ENCODE data around the gene SYCE1.
A peak's percentile ranks its signal among the peaks of the same experiment; 100 is the strongest.
"Not testable (repeated sequence)": the region's sequence is repeated elsewhere in the genome, so short reads cannot be mapped to it uniquely, and the experiment has no call there.

Gene SYCE1, protein sequence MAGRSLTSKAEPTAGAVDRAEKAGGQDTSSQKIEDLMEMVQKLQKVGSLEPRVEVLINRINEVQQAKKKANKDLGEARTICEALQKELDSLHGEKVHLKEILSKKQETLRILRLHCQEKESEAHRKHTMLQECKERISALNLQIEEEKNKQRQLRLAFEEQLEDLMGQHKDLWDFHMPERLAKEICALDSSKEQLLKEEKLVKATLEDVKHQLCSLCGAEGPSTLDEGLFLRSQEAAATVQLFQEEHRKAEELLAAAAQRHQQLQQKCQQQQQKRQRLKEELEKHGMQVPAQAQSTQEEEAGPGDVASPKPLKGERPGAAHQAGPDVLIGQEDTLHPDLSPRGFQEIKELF

DNA sequence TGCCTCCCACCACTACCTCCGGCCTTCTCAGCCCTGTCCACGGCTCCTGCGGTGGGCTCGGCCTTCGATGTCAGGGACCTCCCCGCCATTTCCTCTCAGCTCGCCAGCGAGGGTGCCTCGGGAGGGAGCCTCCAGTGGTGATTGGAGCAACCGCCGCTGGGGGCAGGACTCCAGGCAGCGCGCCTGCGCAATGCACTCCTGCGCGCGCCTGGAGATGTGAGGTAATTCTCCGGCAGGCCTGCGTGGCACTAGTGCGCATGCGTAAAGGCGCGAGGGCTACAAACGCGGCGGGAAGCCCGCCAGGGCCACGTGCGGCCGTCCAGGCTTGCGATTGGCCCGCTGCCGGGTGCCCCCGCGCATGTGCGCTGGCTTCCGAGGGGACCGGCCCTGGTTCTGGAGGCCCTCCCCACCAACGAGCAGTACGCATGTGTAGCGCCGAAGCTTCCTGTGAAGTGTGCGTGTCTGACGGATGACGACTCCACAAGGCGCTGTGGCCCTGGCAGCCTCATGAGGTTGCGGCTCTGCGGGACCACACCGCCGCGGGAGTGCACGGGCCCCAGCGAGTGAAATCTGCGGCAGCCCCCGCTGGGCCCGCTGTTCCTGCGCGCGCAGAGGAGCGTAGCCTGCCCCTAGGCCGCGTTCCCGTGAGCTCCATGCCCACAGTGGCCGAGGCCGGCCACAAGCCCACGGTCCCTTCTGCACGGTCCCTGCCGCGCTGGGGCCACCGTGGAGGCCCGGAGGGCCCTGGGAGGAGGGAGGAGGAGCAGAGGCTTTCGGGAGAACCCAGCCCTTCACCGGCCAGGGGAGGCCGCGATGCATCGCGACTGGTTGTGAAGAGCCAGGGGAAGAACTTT lies at the start of gene SYCE1:
TSS of gene SYCE1 (minus strand) at position 143 of the 854 bp plus-strand sequence. CDS start at position 89, 54 bp downstream.
- no peak for DNase-seq (ENCODE audit: low read depth)
- H3K4me3 ChIP-seq (ENCODE audit: low read depth, low read length): no peak within 1 kb of the TSS
- TF ChIP-seq, protein P1, sequence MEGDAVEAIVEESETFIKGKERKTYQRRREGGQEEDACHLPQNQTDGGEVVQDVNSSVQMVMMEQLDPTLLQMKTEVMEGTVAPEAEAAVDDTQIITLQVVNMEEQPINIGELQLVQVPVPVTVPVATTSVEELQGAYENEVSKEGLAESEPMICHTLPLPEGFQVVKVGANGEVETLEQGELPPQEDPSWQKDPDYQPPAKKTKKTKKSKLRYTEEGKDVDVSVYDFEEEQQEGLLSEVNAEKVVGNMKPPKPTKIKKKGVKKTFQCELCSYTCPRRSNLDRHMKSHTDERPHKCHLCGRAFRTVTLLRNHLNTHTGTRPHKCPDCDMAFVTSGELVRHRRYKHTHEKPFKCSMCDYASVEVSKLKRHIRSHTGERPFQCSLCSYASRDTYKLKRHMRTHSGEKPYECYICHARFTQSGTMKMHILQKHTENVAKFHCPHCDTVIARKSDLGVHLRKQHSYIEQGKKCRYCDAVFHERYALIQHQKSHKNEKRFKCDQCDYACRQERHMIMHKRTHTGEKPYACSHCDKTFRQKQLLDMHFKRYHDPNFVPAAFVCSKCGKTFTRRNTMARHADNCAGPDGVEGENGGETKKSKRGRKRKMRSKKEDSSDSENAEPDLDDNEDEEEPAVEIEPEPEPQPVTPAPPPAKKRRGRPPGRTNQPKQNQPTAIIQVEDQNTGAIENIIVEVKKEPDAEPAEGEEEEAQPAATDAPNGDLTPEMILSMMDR (IDR thresholded peaks at IDR 0.05; ENCODE audit: insufficient read depth, low read depth, low read length, missing control alignments): no peak

GRCh38 chr10:133614830-133615580 lies 49.6 kb upstream of the SYCE1 start:
- TF ChIP-seq, protein P1 (IDR thresholded peaks at IDR 0.05; ENCODE audit: insufficient read depth, low read depth, low read length, missing control alignments): no peak
- no peak overlapping the region for H3K4me3 ChIP-seq (ENCODE audit: low read depth, low read length)
- no peak for DNase-seq (ENCODE audit: low read depth)

GRCh38 chr10:133613699-133614098 lies 48.3 kb upstream of the SYCE1 start:
- no peak overlapping the region for H3K4me3 ChIP-seq (ENCODE audit: low read depth, low read length)
- TF ChIP-seq, protein P1 (IDR thresholded peaks at IDR 0.05; ENCODE audit: insufficient read depth, low read depth, low read length, missing control alignments): no peak
- no peak for DNase-seq (ENCODE audit: low read depth)

DNA sequence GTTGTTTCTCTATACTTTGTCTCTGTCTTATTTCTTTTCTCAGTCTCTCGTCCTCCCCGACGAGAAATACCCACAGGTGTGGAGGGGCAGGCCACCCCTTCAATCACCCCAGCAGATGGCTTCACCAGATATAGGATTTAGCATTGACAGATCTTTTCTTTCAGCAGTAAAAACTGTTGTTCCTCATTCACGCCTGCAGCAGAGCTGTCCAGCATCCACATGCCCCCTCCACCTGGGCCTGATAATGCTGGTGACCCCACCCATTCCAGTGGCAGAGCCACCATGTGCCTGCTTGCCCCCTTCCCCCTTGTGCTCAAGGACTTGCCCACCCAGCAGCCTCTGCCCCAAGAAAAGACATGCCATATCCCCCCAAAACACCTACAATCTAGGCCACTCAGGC lies 45.7 kb upstream of the SYCE1 start:
- no peak for DNase-seq (ENCODE audit: low read depth)
- TF ChIP-seq, protein P1 (IDR thresholded peaks at IDR 0.05; ENCODE audit: insufficient read depth, low read depth, low read length, missing control alignments): no peak
- H3K4me3 ChIP-seq (ENCODE audit: low read depth, low read length): no peak overlapping the region

DNA sequence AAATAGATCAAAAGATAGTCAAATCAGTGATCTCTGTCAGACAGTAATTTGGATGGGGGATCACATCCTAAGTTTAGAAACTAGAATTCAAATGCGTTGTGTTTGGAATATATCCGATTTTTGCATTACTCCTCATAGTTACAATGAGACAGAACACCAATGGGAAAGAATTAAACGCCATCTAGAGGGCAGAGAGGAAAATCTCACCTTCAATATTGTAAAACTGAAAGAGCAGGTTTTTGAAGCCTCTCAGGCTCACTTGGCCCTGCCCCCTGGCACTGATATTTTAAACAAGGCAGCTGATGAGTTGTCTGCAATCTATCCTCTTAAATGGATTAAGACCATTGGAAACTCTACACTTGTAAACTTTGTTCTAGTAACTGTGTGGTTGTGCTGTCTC lies 43.5 kb upstream of the SYCE1 start:
- H3K4me3 ChIP-seq (ENCODE audit: low read depth, low read length): no peak overlapping the region
- no peak for DNase-seq (ENCODE audit: low read depth)
- TF ChIP-seq, protein P1 (IDR thresholded peaks at IDR 0.05; ENCODE audit: insufficient read depth, low read depth, low read length, missing control alignments): peak; percentile 37

- not testable (repeated sequence) for H3K4me3 ChIP-seq (ENCODE audit: low read depth, low read length); DNase-seq (ENCODE audit: low read depth)
Observed at GRCh38 chr10:133603434-133603833, 38.1 kb upstream of the SYCE1 start.

DNA sequence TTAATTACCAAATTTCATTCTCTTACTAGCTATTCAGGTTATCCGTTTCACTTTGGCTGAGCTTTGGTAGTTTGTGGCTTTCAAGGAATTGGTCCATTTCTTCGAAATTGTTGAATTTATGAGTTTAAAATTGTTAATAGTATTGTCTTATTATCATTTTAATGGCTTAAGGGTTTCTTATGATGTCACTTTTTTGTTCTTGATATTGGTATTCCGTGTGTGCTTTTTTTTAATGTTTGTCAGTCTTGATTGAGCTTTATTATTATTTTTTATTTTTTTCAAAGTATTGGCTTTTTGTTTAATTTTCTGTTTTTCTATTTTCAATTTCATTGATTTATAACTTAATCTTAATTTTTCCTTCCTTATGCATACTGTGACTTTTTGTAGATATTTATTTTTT lies 35.3 kb upstream of the SYCE1 start:
- no peak for DNase-seq (ENCODE audit: low read depth)
- TF ChIP-seq, protein P1 (IDR thresholded peaks at IDR 0.05; ENCODE audit: insufficient read depth, low read depth, low read length, missing control alignments): no peak

DNA sequence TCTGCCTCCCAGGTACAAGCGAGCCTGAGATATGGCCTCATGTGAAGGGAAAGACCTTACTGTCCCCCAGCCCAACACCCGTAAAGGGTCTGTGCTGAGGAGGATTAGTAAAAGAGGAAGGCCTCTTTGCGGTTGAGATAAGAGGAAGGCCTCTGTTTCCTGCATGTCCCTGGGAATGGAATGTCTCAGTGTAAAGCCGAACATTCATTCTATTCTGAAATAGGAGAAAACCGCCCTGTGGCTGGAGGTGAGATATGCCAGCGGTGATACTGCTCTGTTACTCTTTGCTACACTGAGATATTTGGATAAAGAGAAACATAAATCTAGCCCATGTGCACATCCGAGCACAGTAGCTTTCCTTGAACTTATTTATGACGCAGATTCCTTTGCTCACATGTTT lies 34.5 kb upstream of the SYCE1 start:
- H3K4me3 ChIP-seq (ENCODE audit: low read depth, low read length); DNase-seq (ENCODE audit: low read depth): not testable (repeated sequence)

More for the DNA sequence above, 35.3 kb upstream of the SYCE1 start:
- no peak overlapping the region for H3K4me3 ChIP-seq (ENCODE audit: low read depth, low read length)

Measured in GM12865 (cell line).